B cell (primary cell): ENCODE data around the gene OR7C1. TPM values are rescaled to one million over a fixed set of nuclear protein-coding genes. Genes with fewer than 3 reads are reported as not detected.
A peak's percentile ranks its signal among the peaks of the same experiment; 100 is the strongest.
"Not testable (repeated sequence)": the region's sequence is repeated elsewhere in the genome, so short reads cannot be mapped to it uniquely, and the experiment has no call there.

ENCODE experiments used
- ATAC-seq: fragments of 200-7000 bp; cut with Tn5 transposase; one replicate; pipeline ENCODE4 v1.10.0; 2021; ENCODE audit warnings: low read depth, mild to moderate bottlenecking, moderate number of reproducible peaks, moderate library complexity
- CTCF ChIA-PET: fragments of 350-600 bp; sonication (Branson Sonifier 250); formaldehyde crosslinking; loops from one replicate; lab custom pipeline; 2021; ENCODE audit warnings: antibody characterized with exemption, inconsistent platforms; lab: Charles Lee
- POLR2A ChIA-PET: fragments of 350-600 bp; sonication (Branson Sonifier 250); formaldehyde crosslinking; loops from one replicate; lab custom pipeline; 2021; ENCODE audit warnings: antibody characterized with exemption; lab: Charles Lee
- DNase-seq: peaks from one replicate; pipeline ENCODE4 v3.0.0; 2013
- H2AFZ ChIP-seq: 2 replicates; pipeline ENCODE4 v1.6.1; 2012; ENCODE audit warnings: mild to moderate bottlenecking, low read depth, low read length; ENCODE audit not compliant: insufficient read depth, poor library complexity, severe bottlenecking
- H3K27ac ChIP-seq, 2 donors: 1 replicate in 1 of 2; 2 replicates in 1 of 2; pipeline ENCODE4 v1.5.1; 2012 to 2013; ENCODE audit warnings: low read length in 2 of 2, mild to moderate bottlenecking in 2 of 2, moderate library complexity in 1 of 2
- H3K27me3 ChIP-seq, 4 experiments: fragments of 200-600 bp in 1 of 4; sonication (generic) in 1 of 4; replicated peaks in 1 of 4; 1 replicate in 2 of 4; 2 replicates in 2 of 4; pipeline versions ENCODE4 v1.6.1 to v1.7.0; 2013 to 2016; ENCODE audit warnings: low read length in 3 of 4, mild to moderate bottlenecking in 2 of 4, mixed read lengths in 1 of 4, moderate library complexity in 1 of 4; ENCODE audit not compliant: insufficient read depth in 4 of 4, control insufficient read depth in 3 of 4; ENCODE audit errors: control extremely low read depth in 1 of 4
- H3K36me3 ChIP-seq, 2 experiments: replicated peaks in 1 of 2; 1 replicate in 1 of 2; 2 replicates in 1 of 2; pipeline versions ENCODE4 v1.6.1 to v1.7.1; 2013; ENCODE audit warnings: low read length in 1 of 2; ENCODE audit not compliant: insufficient read depth in 2 of 2, control insufficient read depth in 1 of 2; ENCODE audit errors: control extremely low read depth in 1 of 2, extremely low read depth in 1 of 2
- H3K4me1 ChIP-seq, 2 donors: fragments of 200-600 bp in 1 of 2; sonication (generic) in 1 of 2; 1 replicate in 1 of 2; 2 replicates in 1 of 2; pipeline versions ENCODE4 v1.5.1 to v1.6.1; 2013 to 2017; ENCODE audit warnings: low read length in 2 of 2; ENCODE audit not compliant: control insufficient read depth in 2 of 2, insufficient read depth in 2 of 2
- H3K4me2 ChIP-seq: replicated peaks from 2 replicates; pipeline ENCODE3; 2012; ENCODE audit warnings: mild to moderate bottlenecking, low read depth, low read length; ENCODE audit not compliant: poor library complexity, severe bottlenecking
- H3K4me3 ChIP-seq, 5 experiments: fragments of 200-600 bp in 1 of 5; sonication (generic) in 1 of 5; 1 replicate in 3 of 5; 2 replicates in 2 of 5; pipeline versions ENCODE4 v1.5.1 to v1.7.0; 2011 to 2016; ENCODE audit warnings: low read length in 4 of 5, mild to moderate bottlenecking in 4 of 5, low read depth in 2 of 5, control low read depth in 1 of 5, moderate library complexity in 1 of 5; ENCODE audit not compliant: insufficient read depth in 1 of 5; ENCODE audit errors: control extremely low read depth in 1 of 5, extremely low read depth in 1 of 5
- H3K79me2 ChIP-seq: fragments of 200-600 bp; sonication (generic); one replicate; pipeline ENCODE4 v1.6.0; 2016; ENCODE audit warnings: low read length; ENCODE audit not compliant: control insufficient read depth, insufficient read depth
- H3K9ac ChIP-seq: fragments of 200-600 bp; sonication (generic); 2 replicates; pipeline ENCODE4 v1.6.1; 2017; ENCODE audit warnings: mild to moderate bottlenecking, low read length, moderate library complexity
- H3K9me3 ChIP-seq, 3 donors: one replicate each; pipeline versions ENCODE4 v1.6.1 to v1.7.1; 2013; ENCODE audit warnings: low read length in 2 of 3; ENCODE audit not compliant: control insufficient read depth in 2 of 3, insufficient read depth in 1 of 3; ENCODE audit errors: control extremely low read depth in 1 of 3
- H4K20me1 ChIP-seq: 2 replicates; pipeline ENCODE4 v1.6.0; 2012; ENCODE audit warnings: mild to moderate bottlenecking, low read length; ENCODE audit not compliant: insufficient read depth, control insufficient read depth, poor library complexity, severe bottlenecking
- H3K27ac Mint-ChIP-seq: one replicate; pipeline ENCODE4 v1.8.0; 2021; ENCODE audit warnings: mixed read lengths
- H3K27me3 Mint-ChIP-seq: one replicate; pipeline ENCODE4 v1.8.0; 2021; ENCODE audit warnings: mixed read lengths
- H3K4me1 Mint-ChIP-seq: one replicate; pipeline ENCODE4 v1.8.0; 2021; ENCODE audit warnings: mixed read lengths
- H3K4me3 Mint-ChIP-seq: one replicate; pipeline ENCODE4 v1.8.0; 2021; ENCODE audit warnings: mixed read lengths
- H3K9me3 Mint-ChIP-seq: one replicate; pipeline ENCODE4 v1.8.0; 2022; ENCODE audit warnings: mixed read lengths; ENCODE audit not compliant: insufficient read depth
- WGBS: methylation state at CpG from one replicate; pipeline ENCODE4 v1.1.5; 2013; ENCODE audit warnings: missing lambda C conversion rate; ENCODE audit not compliant: insufficient coverage; 5-methylcytosine and 5-hydroxymethylcytosine counted together
- intact Hi-C: fragments of 100-400 bp; cut with micrococcal nuclease; formaldehyde crosslinking; loops from one replicate; pipeline ENCODE4 v1.10.0; 2022
- polyA plus RNA-seq: library from polyadenylated mRNA; depleted of rRNA; stranded (reverse); fragments of >200 nt; gene quantifications from 2 replicates; pipeline ENCODE4 v1.2.3, GENCODE V29; 2012
- total RNA-seq, 2 donors: library from RNA; stranded (reverse); fragments of 120-200 nt in 1 of 2; gene quantifications; 1 replicate in 1 of 2; 2 replicates in 1 of 2; pipeline versions ENCODE4 v1.2.3 to v1.2.4, GENCODE V29; 2013 to 2022

OR7C1 gene
- total and polyA plus RNA-seq, 2 donors (not counting 1 experiment from before 2014, with no cell fraction given) = not detected

DNA sequence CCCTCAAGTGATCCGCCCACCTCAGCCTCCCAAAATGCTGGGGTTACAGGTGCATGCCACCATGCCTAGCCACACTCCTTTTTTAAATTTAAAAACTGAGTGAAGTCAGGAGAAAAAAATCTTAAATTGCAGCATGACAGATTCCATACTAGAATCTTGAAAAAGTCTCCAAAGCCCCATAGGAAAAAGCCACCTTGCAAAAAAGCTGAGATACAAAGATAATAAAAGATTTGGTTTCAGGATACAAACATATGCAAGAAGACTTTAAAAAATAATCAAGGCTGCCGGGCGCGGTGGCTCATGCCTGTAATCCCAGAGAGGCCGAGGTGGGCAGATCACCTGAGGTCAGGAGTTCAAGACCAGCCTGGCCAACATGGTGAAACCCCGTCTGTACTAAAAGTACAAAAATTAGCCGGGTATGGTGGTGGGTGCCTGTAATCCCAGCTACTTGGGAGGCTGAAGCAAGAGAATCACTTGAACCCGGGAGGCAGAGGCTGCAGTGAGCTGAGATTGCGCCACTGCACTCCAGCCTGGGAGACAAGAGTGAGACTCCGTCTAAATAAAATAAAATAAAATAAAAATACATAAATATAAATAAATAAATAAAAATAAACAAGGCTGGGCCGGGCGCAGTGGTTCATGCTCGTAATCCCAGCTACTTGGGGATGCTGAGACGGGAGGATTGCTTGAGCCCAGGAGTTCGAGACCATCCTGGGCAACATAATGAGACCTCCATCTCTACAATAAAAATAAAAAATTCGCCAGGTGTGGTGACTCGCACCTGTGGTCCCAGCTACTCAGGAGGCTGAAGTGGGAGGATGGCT is 53.1 kb downstream of the OR7C1 start:
- DNase-seq, H3K4me3 Mint-ChIP-seq, H3K27me3 Mint-ChIP-seq, ATAC-seq, CTCF ChIA-PET, H3K27ac ChIP-seq, H3K4me3 ChIP-seq, H4K20me1 ChIP-seq, H3K4me2 ChIP-seq, H3K9me3 Mint-ChIP-seq, H2AFZ ChIP-seq, H3K79me2 ChIP-seq, H3K9ac ChIP-seq, POLR2A ChIA-PET, H3K27ac Mint-ChIP-seq, H3K27me3 ChIP-seq, H3K36me3 ChIP-seq, H3K9me3 ChIP-seq, intact Hi-C loops: not testable (repeated sequence)
- peaks cover 22 to 40% of the 10 kb centered on the region in 2 donors for H3K4me1 ChIP-seq
- 100% methylated on average over 4 of the region's 17 CpGs for WGBS
- H3K4me1 Mint-ChIP-seq = peaks cover 39% of the 10 kb centered on the region

DNA sequence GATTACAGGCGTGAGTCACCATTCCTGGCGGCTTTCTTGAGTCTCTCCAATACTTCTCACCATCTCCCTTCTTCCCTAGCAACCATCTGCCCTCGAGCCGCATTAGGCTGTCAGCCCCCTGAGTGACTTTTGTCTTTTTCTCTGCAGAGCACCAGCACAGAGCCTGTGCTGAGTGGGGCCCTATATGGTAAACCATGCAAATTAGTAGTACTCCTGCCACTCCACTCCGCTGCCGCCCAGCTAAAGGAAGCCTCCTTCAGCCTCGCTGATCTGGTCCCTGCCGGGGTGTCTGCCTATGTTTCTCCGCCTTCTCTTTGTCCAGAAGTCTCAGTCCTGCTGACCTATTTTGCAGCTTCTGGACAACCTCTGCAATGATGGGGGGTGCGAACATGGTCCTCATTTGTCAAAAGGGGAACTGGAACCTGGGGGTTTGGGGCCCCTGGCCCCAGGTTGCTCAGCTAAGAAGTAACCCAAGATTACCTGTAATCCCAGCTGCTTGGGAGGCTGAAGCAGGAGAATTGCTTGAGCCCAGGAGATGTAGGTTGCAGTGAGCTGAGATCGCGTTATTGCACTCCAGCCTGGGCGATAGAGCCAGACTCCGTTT is 54.3 kb downstream of the OR7C1 start:
- Histone ChIP-seq H3K4me1 (peaks cover 24 to 40% of the 10 kb centered on the region in 2 donors), H3K27me3 (peaks cover 0 to 16% (median 2%) of the 10 kb centered on the region in 4 experiments)
- H3K4me3 ChIP-seq, H3K4me2 ChIP-seq, H3K36me3 ChIP-seq, DNase-seq, H4K20me1 ChIP-seq, H3K27ac Mint-ChIP-seq, H3K4me3 Mint-ChIP-seq, intact Hi-C loops, CTCF ChIA-PET, H3K9me3 Mint-ChIP-seq, POLR2A ChIA-PET, H3K79me2 ChIP-seq, H3K9me3 ChIP-seq, H3K27ac ChIP-seq, H3K9ac ChIP-seq, H2AFZ ChIP-seq: not testable (repeated sequence)
- ATAC-seq = peak; percentile 65
- WGBS = 61% methylated on average over 4 of the region's 14 CpGs
- Mint-ChIP-seq H3K27me3 (peaks cover 13% of the 10 kb centered on the region), H3K4me1 (peaks cover 42% of the 10 kb centered on the region)
